Smooth muscle cell (in vitro differentiated cells): ENCODE results near the gene ADGRB3. TPM values are rescaled to one million over a fixed set of nuclear protein-coding genes. Genes with fewer than 3 reads are reported as not detected.

Experiments used
- DNase-seq: peaks from one replicate; lab custom pipeline; 2025; ENCODE audit not compliant: unreplicated experiment; lab: John Stamatoyannopoulos, UW
- H2AFZ ChIP-seq: fragments of 200-600 bp; sonication (generic); 2 replicates; pipeline ENCODE4 v1.6.0; 2016; ENCODE audit warnings: antibody characterized with exemption, low read depth, mild to moderate bottlenecking
- H3F3A ChIP-seq: fragments of 200-600 bp; sonication (generic); 2 replicates; pipeline ENCODE4 v1.6.0; 2017; ENCODE audit warnings: antibody characterized with exemption, low read depth
- H3K27ac ChIP-seq: fragments of 200-600 bp; sonication (generic); 2 replicates; pipeline ENCODE4 v1.5.1; 2016; ENCODE audit warnings: low read depth, mild to moderate bottlenecking
- H3K27me3 ChIP-seq: fragments of 200-600 bp; sonication (generic); 2 replicates; pipeline ENCODE4 v1.6.1; 2016; ENCODE audit warnings: low read depth, mild to moderate bottlenecking
- H3K36me3 ChIP-seq: fragments of 200-600 bp; sonication (generic); 2 replicates; pipeline ENCODE4 v1.5.1; 2016; ENCODE audit warnings: low read depth
- H3K4me1 ChIP-seq: fragments of 200-600 bp; sonication (generic); 2 replicates; pipeline ENCODE4 v1.5.1; 2016; ENCODE audit warnings: low read depth
- H3K4me2 ChIP-seq: fragments of 200-600 bp; sonication (generic); 2 replicates; pipeline ENCODE4 v1.6.0; 2016; ENCODE audit warnings: mild to moderate bottlenecking
- H3K4me3 ChIP-seq: fragments of 200-600 bp; sonication (generic); 2 replicates; pipeline ENCODE4 v1.5.1; 2016; ENCODE audit warnings: mild to moderate bottlenecking
- H3K79me2 ChIP-seq: fragments of 200-600 bp; sonication (generic); 2 replicates; pipeline ENCODE4 v1.6.0; 2016; ENCODE audit warnings: low read depth, mild to moderate bottlenecking
- H3K9ac ChIP-seq: fragments of 200-600 bp; sonication (generic); 2 replicates; pipeline ENCODE4 v1.6.0; 2016; ENCODE audit warnings: low read depth
- H3K9me3 ChIP-seq: fragments of 200-600 bp; sonication (generic); replicated peaks from 2 replicates; pipeline ENCODE4 v1.5.1; 2016; ENCODE audit warnings: low read depth
- H4K20me1 ChIP-seq: fragments of 200-600 bp; sonication (generic); 2 replicates; pipeline ENCODE4 v1.6.0; 2016; ENCODE audit warnings: low read depth
- CTCF ChIP-seq: fragments of 200-600 bp; sonication (generic); IDR thresholded peaks from 2 replicates; pipeline ENCODE4 v1.5.1; 2017; ENCODE audit warnings: borderline replicate concordance, mild to moderate bottlenecking, antibody characterized with exemption; ENCODE audit not compliant: insufficient read depth, poor library complexity, severe bottlenecking
- WGBS: methylation state at CpG from one replicate; pipeline ENCODE4 v1.1.7; 2016; ENCODE audit warnings: low lambda C conversion rate; 5-methylcytosine and 5-hydroxymethylcytosine counted together
- polyA plus RNA-seq: library from polyadenylated mRNA; unstranded; fragments of >200 nt; fragmentation: Nextera tagmentation; extraction: Ambion mirVana; gene quantifications from 2 replicates; pipeline ENCODE4 v1.2.1, GENCODE V29; 2016
- total RNA-seq: library from RNA; depleted of rRNA; stranded (reverse); fragments of >200 nt; gene quantifications from 2 replicates; pipeline ENCODE4 v1.2.3, GENCODE V29; 2014

Gene ADGRB3
- total and polyA plus RNA-seq, 2 experiments from 2014 or later = 0.34 to 0.63 TPM

GRCh38 chr6:69216127-69216526 is 581.0 kb downstream of the ADGRB3 start:
- no peak overlapping the region for H3K4me2 ChIP-seq
- H3K4me1 ChIP-seq = no peaks in the 10 kb centered on the region
- H3K27me3 ChIP-seq = no peaks in the 10 kb centered on the region
- DNase-seq = no peak
- no peak overlapping the region for H3K4me3 ChIP-seq
- no peaks in the 10 kb centered on the region for H3K9me3 ChIP-seq
- no peaks in the 10 kb centered on the region for H3K79me2 ChIP-seq
- no peak overlapping the region for H3K27ac ChIP-seq
- no peak overlapping the region for H3K9ac ChIP-seq
- no peaks in the 10 kb centered on the region for H3F3A ChIP-seq
- 17% methylated on average over 1 of the region's 1 CpG for WGBS
- no peak for TF ChIP-seq CTCF
- H2AFZ ChIP-seq = no peak overlapping the region
- H4K20me1 ChIP-seq = no peaks in the 10 kb centered on the region
- H3K36me3 ChIP-seq = no peaks in the 10 kb centered on the region

- 83% methylated on average over 2 of the region's 2 CpGs for WGBS
- H3K36me3 ChIP-seq = no peaks in the 10 kb centered on the region
- H3K4me2 ChIP-seq = no peak overlapping the region
- no peak for DNase-seq
- no peak overlapping the region for H3K27ac ChIP-seq
- H3K79me2 ChIP-seq = no peaks in the 10 kb centered on the region
- H3K27me3 ChIP-seq = no peaks in the 10 kb centered on the region
- H3K4me3 ChIP-seq = no peak overlapping the region
- no peak overlapping the region for H2AFZ ChIP-seq
- H3F3A ChIP-seq = no peaks in the 10 kb centered on the region
- H3K4me1 ChIP-seq = no peaks in the 10 kb centered on the region
- H4K20me1 ChIP-seq = no peaks in the 10 kb centered on the region
- no peak overlapping the region for H3K9ac ChIP-seq
- H3K9me3 ChIP-seq = no peaks in the 10 kb centered on the region
- TF ChIP-seq CTCF = no peak
These were observed 582.3 kb downstream of the ADGRB3 start for GRCh38 chr6:69217343-69217742.

GRCh38 chr6:69220375-69220774 is 585.3 kb downstream of the ADGRB3 start:
- Histone ChIP-seq H2AFZ (no peak overlapping the region), H3K9ac (no peak overlapping the region), H3K4me3 (no peak overlapping the region), H3F3A (no peaks in the 10 kb centered on the region), H3K36me3 (no peaks in the 10 kb centered on the region), H3K27me3 (no peaks in the 10 kb centered on the region), H3K4me2 (no peak overlapping the region), H3K27ac (no peak overlapping the region), H3K4me1 (no peaks in the 10 kb centered on the region), H3K9me3 (no peaks in the 10 kb centered on the region), H3K79me2 (no peaks in the 10 kb centered on the region), H4K20me1 (no peaks in the 10 kb centered on the region)
- TF ChIP-seq CTCF = no peak
- DNase-seq = no peak
- WGBS = 60% methylated on average over 3 of the region's 3 CpGs

GRCh38 chr6:69232008-69232407 is 596.9 kb downstream of the ADGRB3 start:
- Histone ChIP-seq H3K4me1 (no peaks in the 10 kb centered on the region), H3K9ac (no peak overlapping the region), H2AFZ (no peak overlapping the region), H3K9me3 (no peaks in the 10 kb centered on the region), H3K4me2 (no peak overlapping the region), H3K27ac (no peak overlapping the region), H3K79me2 (no peaks in the 10 kb centered on the region), H3F3A (no peaks in the 10 kb centered on the region), H4K20me1 (no peaks in the 10 kb centered on the region), H3K4me3 (no peak overlapping the region), H3K27me3 (no peaks in the 10 kb centered on the region), H3K36me3 (no peaks in the 10 kb centered on the region)
- TF ChIP-seq CTCF = no peak
- WGBS = 58% methylated on average over 3 of the region's 3 CpGs
- no peak for DNase-seq
